Embryonic facial prominence (tissue), 1 donor: ENCODE measurements around the gene DNAAF1.
"Not testable (repeated sequence)": the region's sequence is repeated elsewhere in the genome, so short reads cannot be mapped to it uniquely, and the experiment has no call there.

ENCODE experiments used
- DNase-seq: peaks from one replicate; pipeline ENCODE4 v3.0.0-alpha.2; 2016; ENCODE audit errors: extremely low spot score

Gene DNAAF1

DNA sequence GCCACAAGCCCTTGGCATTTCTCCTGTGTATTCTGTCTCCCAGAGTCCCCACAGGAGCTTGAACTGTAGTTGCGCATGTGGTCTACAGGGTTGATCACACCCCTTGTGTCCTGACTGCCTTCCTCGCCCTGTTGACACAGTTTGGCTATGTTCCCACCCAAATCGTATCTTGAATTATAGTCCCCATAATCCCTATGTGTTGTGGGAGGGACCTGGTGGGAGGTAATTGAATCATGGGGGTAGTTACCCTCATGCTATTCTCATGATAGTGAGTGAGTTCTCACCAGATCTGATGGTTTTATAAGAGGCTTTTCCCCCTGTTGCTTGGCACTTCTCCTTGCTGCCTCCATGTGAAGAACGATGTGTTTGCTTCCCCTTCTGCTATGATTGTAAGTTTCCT lies 67.0 kb downstream of the DNAAF1 start:
- no peak for DNase-seq

GRCh38 chr16:84212631-84213030 lies 67.5 kb downstream of the DNAAF1 start:
- DNase-seq = no peak

GRCh38 chr16:84214451-84215066 lies 69.5 kb downstream of the DNAAF1 start:
- no peak for DNase-seq

DNA sequence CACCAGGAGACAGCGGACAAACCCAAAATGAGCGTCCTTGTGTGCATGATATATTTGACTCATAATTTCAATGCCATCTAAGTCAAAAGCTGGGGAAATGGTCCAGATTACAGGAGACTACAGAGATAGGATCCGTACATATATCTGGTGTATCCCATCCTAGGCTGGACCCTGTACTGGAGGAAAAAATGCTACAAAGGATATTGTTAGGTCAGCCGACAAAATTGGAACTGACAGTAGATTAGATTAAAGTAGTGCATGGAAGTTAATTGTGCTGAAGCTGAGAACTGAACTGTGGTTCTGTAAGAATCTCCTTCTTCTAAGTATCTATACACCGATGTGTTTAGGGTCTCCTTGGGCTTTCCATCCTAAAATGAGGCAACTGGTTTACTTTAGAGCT lies 70.4 kb downstream of the DNAAF1 start:
- DNase-seq = no peak

GRCh38 chr16:84216144-84216543 lies 71.0 kb downstream of the DNAAF1 start:
- not testable (repeated sequence) for DNase-seq

DNA sequence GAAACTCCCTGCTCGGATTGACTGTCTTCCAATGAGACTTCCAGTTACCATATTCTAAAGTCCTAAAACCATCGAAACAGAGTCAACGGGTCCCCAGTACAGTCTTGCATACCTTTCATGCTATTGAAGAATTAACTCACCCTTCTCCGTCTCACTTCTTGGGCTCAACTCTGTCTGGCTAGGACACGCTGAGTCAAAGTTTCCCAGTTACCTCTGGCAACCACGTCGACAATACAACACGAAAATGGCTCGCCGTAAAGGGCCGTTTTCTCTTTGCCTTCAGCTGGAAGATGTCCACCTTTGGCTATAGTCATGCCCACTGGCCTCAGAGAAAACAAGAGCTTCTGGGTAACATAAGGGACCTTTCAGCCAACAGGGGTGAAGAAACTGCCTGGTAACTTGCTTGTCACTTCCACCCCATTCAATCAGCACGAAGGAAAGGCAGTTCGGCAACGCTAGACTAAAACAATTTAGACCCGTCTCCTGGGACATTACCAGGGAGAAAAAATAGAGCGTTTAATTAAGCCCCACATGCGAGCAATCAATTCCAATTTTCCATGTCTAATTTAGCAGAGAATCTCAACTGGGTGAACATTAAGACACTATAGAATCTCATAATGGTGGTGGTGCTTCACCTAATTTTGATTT lies 73.2 kb downstream of the DNAAF1 start:
- DNase-seq = no peak

- no peak for DNase-seq
Observed at GRCh38 chr16:84218956-84219355, 73.8 kb downstream of the DNAAF1 start.

DNA sequence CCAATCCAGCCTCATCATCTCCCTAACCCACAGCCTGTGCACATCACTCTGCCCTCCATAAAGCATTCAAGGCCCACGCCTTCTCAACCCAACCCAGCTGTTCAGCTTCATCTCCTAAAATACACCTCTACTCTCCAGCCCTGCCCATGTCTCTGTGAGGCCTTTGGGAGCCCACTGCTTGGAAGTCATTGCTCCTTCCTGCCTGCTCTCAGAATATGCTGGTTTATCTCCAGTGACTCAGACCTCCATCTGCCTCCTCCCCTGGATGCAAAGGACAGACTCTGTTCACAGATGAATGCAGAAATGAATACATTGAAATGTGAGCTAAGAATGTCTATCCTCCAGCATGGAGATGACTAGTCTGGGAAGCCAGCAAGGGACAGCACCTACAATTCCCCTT lies 75.7 kb downstream of the DNAAF1 start:
- DNase-seq = no peak

- DNase-seq = no peak
Observed at GRCh38 chr16:84223456-84223855, 78.3 kb downstream of the DNAAF1 start.

GRCh38 chr16:84224554-84224953 lies 79.4 kb downstream of the DNAAF1 start:
- no peak for DNase-seq

DNA sequence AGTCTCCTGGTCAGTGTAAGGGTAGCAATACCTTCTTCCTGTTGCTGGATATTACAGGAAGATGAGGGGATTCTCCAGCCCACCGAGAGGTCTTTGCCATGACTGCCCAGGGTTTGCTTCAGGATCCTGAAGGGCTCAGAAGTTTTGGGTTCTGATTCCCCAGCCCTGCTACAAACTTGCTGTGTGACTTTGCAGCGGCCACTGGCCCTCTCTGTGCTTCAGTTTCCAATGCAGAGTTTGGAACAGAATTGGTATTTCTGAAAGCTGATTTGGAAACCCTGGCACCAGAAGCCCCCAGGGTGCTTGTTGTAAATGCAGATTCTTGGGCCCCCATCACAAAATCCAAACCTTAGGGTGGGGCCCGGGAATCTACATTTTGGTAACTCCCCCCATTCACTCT lies 80.0 kb downstream of the DNAAF1 start:
- DNase-seq = no peak

GRCh38 chr16:84225571-84225970 lies 80.5 kb downstream of the DNAAF1 start:
- no peak for DNase-seq

DNA sequence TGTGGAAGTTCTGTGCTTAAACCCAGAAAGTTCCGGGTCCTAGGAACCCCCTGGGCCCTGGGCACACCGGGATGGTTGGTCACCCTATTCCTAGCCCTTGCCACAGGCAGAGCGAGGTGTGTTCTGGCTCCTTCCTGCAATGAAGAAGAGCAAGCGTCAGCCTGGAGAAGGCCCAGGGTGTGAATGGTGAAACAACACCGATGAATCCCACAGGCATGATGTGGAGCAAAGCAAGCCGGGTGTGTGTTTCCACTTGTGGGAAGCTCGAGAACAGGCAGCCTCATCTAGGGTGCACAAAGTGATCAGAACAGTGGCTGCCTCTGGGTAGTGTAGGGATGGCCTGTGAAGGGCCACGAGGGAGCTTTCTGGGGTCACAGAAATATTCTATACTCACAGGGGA lies 80.9 kb downstream of the DNAAF1 start:
- DNase-seq = no peak
